H9 (cell line): ENCODE results near the gene GIT1. TPM values are rescaled to one million over a fixed set of nuclear protein-coding genes. Genes with fewer than 3 reads are reported as not detected.

Experiments
- DNase-seq: peaks from one replicate; pipeline ENCODE4 v3.0.0-alpha.2; 2017
- H2AFZ ChIP-seq: one replicate; pipeline ENCODE4 v1.6.1; 2013; ENCODE audit warnings: mild to moderate bottlenecking, low read length, control low read depth, moderate library complexity
- H2AK5ac ChIP-seq: 2 replicates; pipeline ENCODE4 v1.6.1; 2013; ENCODE audit warnings: low read length, control low read depth, mixed read lengths; ENCODE audit not compliant: insufficient read length
- H2BK120ac ChIP-seq: one replicate; pipeline ENCODE4 v1.6.1; 2013; ENCODE audit warnings: low read depth, mild to moderate bottlenecking, low read length, control low read depth, inconsistent platforms; ENCODE audit not compliant: poor library complexity, severe bottlenecking
- H2BK12ac ChIP-seq: 2 replicates; pipeline ENCODE4 v1.6.1; 2013; ENCODE audit warnings: low read length, control low read depth, mixed read lengths, low read depth; ENCODE audit not compliant: insufficient read length
- H2BK15ac ChIP-seq: 2 replicates; pipeline ENCODE4 v1.6.1; 2013; ENCODE audit warnings: low read depth, low read length, control low read depth
- H2BK20ac ChIP-seq: one replicate; pipeline ENCODE4 v1.6.1; 2013; ENCODE audit warnings: low read depth, mild to moderate bottlenecking, low read length, control low read depth, inconsistent platforms; ENCODE audit not compliant: poor library complexity, severe bottlenecking
- H2BK5ac ChIP-seq: 2 replicates; pipeline ENCODE4 v1.6.1; 2013; ENCODE audit warnings: low read length, control low read depth, mixed read lengths; ENCODE audit not compliant: insufficient read length
- H3K14ac ChIP-seq: 2 replicates; pipeline ENCODE4 v1.6.1; 2013; ENCODE audit warnings: low read length, control low read depth; ENCODE audit not compliant: insufficient read depth
- H3K18ac ChIP-seq: 2 replicates; pipeline ENCODE4 v1.6.1; 2013; ENCODE audit warnings: low read depth, mild to moderate bottlenecking, mixed read lengths, low read length, control low read depth; ENCODE audit not compliant: insufficient read length
- H3K23ac ChIP-seq: 2 replicates; pipeline ENCODE4 v1.6.1; 2013; ENCODE audit warnings: low read length, control low read depth, mixed read lengths, low read depth; ENCODE audit not compliant: insufficient read length
- H3K23me2 ChIP-seq: 2 replicates; pipeline ENCODE4 v1.6.1; 2013; ENCODE audit warnings: low read depth, mild to moderate bottlenecking, mixed read lengths, low read length, control low read depth; ENCODE audit not compliant: insufficient read length, poor library complexity, severe bottlenecking
- H3K27ac ChIP-seq: 2 replicates; pipeline ENCODE4 v1.5.1; 2013; ENCODE audit warnings: low read length, control low read depth, mixed read lengths, low read depth; ENCODE audit not compliant: insufficient read length
- H3K27me3 ChIP-seq: 2 replicates; pipeline ENCODE4 v1.6.1; 2013; ENCODE audit warnings: low read length, control low read depth, inconsistent platforms; ENCODE audit not compliant: insufficient read depth
- H3K4ac ChIP-seq: 2 replicates; pipeline ENCODE4 v1.6.1; 2013; ENCODE audit warnings: low read depth, mild to moderate bottlenecking, control low read depth, inconsistent platforms, low read length, moderate library complexity
- H3K4me1 ChIP-seq: 2 replicates; pipeline ENCODE4 v1.6.1; 2013; ENCODE audit warnings: low read length, control low read depth, inconsistent platforms; ENCODE audit not compliant: insufficient read depth
- H3K4me2 ChIP-seq: 2 replicates; pipeline ENCODE4 v1.6.1; 2013; ENCODE audit warnings: low read length, control low read depth, mixed read lengths; ENCODE audit not compliant: insufficient read length, insufficient read depth
- H3K56ac ChIP-seq: 2 replicates; pipeline ENCODE4 v1.6.1; 2013; ENCODE audit warnings: low read depth, mild to moderate bottlenecking, mixed read lengths, low read length, control low read depth; ENCODE audit not compliant: insufficient read length
- H3K79me1 ChIP-seq: 2 replicates; pipeline ENCODE4 v1.6.1; 2013; ENCODE audit warnings: low read depth, mild to moderate bottlenecking, moderate library complexity, low read length, control low read depth, inconsistent platforms; ENCODE audit not compliant: insufficient read depth, poor library complexity, severe bottlenecking
- H3K79me2 ChIP-seq: 2 replicates; pipeline ENCODE4 v1.6.1; 2013; ENCODE audit warnings: low read length, control low read depth, inconsistent platforms; ENCODE audit not compliant: insufficient read depth
- H3K9ac ChIP-seq: 2 replicates; pipeline ENCODE4 v1.6.1; 2013; ENCODE audit warnings: low read length, control low read depth, mixed read lengths; ENCODE audit not compliant: insufficient read length; ENCODE audit errors: extremely low read depth
- H3K9me3 ChIP-seq: one replicate; pipeline ENCODE4 v1.6.1; 2013; ENCODE audit warnings: low read depth, low read length, inconsistent platforms; ENCODE audit not compliant: control insufficient read depth
- H3T11ph ChIP-seq: one replicate; pipeline ENCODE4 v1.6.1; 2013; ENCODE audit warnings: mild to moderate bottlenecking, low read length, control low read depth, inconsistent platforms
- H4K20me1 ChIP-seq: one replicate; pipeline ENCODE4 v1.6.1; 2013; ENCODE audit not compliant: control insufficient read depth, insufficient read length, insufficient read depth
- H4K5ac ChIP-seq: 2 replicates; pipeline ENCODE4 v1.6.1; 2013; ENCODE audit warnings: low read depth, mild to moderate bottlenecking, mixed read lengths, low read length, control low read depth; ENCODE audit not compliant: insufficient read length
- H4K8ac ChIP-seq: replicated peaks from 2 replicates; pipeline ENCODE4 v1.6.1; 2013; ENCODE audit warnings: low read length, control low read depth, mixed read lengths, low read depth; ENCODE audit not compliant: insufficient read length
- H4K91ac ChIP-seq: 2 replicates; pipeline ENCODE4 v1.6.1; 2013; ENCODE audit warnings: low read depth, mild to moderate bottlenecking, moderate library complexity, mixed read lengths, low read length, control low read depth; ENCODE audit not compliant: insufficient read length
- H3K27ac Mint-ChIP-seq, 3 experiments: 2 replicates in 2 of 3; 3 replicates in 1 of 3; pipeline ENCODE4 v1.8.0; 2020 to 2021; ENCODE audit warnings: mixed read lengths in 3 of 3, mild to moderate bottlenecking in 1 of 3, moderate library complexity in 1 of 3
- H3K27me3 Mint-ChIP-seq: 2 replicates; pipeline ENCODE4 v1.8.0; 2021; ENCODE audit warnings: low read depth, mild to moderate bottlenecking, moderate library complexity, mixed read lengths
- H3K36me3 Mint-ChIP-seq, 3 experiments: 2 replicates in 2 of 3; 3 replicates in 1 of 3; pipeline ENCODE4 v1.8.0; 2020 to 2021; ENCODE audit warnings: low read depth in 3 of 3, mixed read lengths in 3 of 3; ENCODE audit not compliant: insufficient read depth in 1 of 3
- H3K4me1 Mint-ChIP-seq, 2 experiments: 2 replicates each; pipeline ENCODE4 v1.8.0; 2020; ENCODE audit warnings: mixed read lengths in 2 of 2
- H3K4me3 Mint-ChIP-seq, 2 experiments: 2 replicates in 1 of 2; 3 replicates in 1 of 2; pipeline ENCODE4 v1.8.0; 2020 to 2021; ENCODE audit warnings: mild to moderate bottlenecking in 2 of 2, mixed read lengths in 2 of 2, moderate library complexity in 1 of 2
- H3K9me3 Mint-ChIP-seq, 2 experiments: 2 replicates in 1 of 2; 3 replicates in 1 of 2; pipeline ENCODE4 v1.8.0; 2020; ENCODE audit warnings: mild to moderate bottlenecking in 2 of 2, mixed read lengths in 2 of 2, moderate library complexity in 1 of 2
- WGBS: extraction: QIAGEN DNeasy Blood & Tissue Kit; methylation state at CpG from one replicate; pipeline ENCODE4 v1.1.7; 2013; ENCODE audit warnings: missing lambda C conversion rate, low lambda C conversion rate, mixed read lengths; ENCODE audit not compliant: insufficient read length; ENCODE audit errors: extremely low coverage; 5-methylcytosine and 5-hydroxymethylcytosine counted together
- total RNA-seq: library from RNA; stranded (reverse); gene quantifications from 2 replicates; pipeline ENCODE4 v1.2.1, GENCODE V29; 2021
- TF ChIP-seq, protein P1 (sequence below): fragments of 200-600 bp; sonication (generic); conservative IDR thresholded peaks from 3 replicates; pipeline ENCODE4 v1.8.0; 2021; ENCODE audit warnings: antibody characterized with exemption, mild to moderate bottlenecking

The GIT1 gene
- total RNA-seq, 1 experiment from 2014 or later = 47.4 TPM

DNA sequence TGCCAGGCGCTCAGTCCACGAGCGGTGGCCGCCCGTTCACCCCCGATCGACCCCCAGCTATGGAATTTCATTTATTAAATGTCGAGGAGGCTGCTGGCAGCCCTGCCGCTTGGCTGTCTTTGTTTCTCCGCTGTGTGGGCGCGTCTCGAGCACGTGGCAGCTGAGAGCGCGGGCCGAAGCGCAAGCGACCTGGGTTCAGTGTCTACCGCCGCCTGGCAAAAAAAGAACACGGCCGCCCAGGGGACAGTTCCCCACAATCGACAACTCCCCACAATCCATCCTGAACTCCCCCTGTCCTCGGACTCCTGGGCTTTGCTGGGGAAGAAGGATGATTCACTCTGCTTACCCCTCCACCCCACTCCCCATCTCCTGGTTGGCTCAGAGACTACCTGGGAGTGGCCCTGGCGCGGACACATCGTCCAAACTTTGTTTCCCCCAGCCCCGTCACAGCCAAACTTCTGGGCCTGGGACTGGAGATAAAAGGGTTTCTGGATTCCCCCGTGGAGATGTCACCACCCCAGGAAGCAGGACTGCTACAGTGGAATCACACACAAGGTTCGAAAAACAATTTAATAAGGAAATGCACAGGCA lies 1.8 kb upstream of the GIT1 start:
- Histone ChIP-seq H3K18ac (no peak overlapping the region), H3K79me1 (no peaks in the 10 kb centered on the region), H3K27me3 (no peaks in the 10 kb centered on the region), H2BK12ac (no peak overlapping the region), H2BK20ac (no peak overlapping the region), H3K27ac (no peak overlapping the region), H3K79me2 (peaks cover 20% of the 10 kb centered on the region; the same call in 1 of the 2 replicates), H3K23ac (no peak overlapping the region), H2AFZ (peak overlapping the region; percentile 79), H3K4me2 (peak overlapping the region; percentile 69), H3K4ac (no peak overlapping the region), H4K5ac (no peak overlapping the region), H3K56ac (no peak overlapping the region), H2AK5ac (no peak overlapping the region), H4K8ac (no peak overlapping the region), H3K9ac (no peak overlapping the region), H2BK120ac (no peak overlapping the region), H3T11ph (no peak overlapping the region), H3K9me3 (no peaks in the 10 kb centered on the region), H2BK15ac (no peak overlapping the region), H2BK5ac (no peak overlapping the region), H3K4me1 (peaks cover 5% of the 10 kb centered on the region; the same call in 1 of the 2 replicates), H3K23me2 (peaks cover 37% of the 10 kb centered on the region), H4K20me1 (no peaks in the 10 kb centered on the region), H4K91ac (no peak overlapping the region), H3K14ac (no peak overlapping the region)
- DNase-seq = no peak
- TF ChIP-seq, protein P1, sequence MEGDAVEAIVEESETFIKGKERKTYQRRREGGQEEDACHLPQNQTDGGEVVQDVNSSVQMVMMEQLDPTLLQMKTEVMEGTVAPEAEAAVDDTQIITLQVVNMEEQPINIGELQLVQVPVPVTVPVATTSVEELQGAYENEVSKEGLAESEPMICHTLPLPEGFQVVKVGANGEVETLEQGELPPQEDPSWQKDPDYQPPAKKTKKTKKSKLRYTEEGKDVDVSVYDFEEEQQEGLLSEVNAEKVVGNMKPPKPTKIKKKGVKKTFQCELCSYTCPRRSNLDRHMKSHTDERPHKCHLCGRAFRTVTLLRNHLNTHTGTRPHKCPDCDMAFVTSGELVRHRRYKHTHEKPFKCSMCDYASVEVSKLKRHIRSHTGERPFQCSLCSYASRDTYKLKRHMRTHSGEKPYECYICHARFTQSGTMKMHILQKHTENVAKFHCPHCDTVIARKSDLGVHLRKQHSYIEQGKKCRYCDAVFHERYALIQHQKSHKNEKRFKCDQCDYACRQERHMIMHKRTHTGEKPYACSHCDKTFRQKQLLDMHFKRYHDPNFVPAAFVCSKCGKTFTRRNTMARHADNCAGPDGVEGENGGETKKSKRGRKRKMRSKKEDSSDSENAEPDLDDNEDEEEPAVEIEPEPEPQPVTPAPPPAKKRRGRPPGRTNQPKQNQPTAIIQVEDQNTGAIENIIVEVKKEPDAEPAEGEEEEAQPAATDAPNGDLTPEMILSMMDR = no peak
- Mint-ChIP-seq H3K9me3 (no peaks in the 10 kb centered on the region), H3K4me1 (peaks cover 42 to 60% of the 10 kb centered on the region in 2 experiments), H3K36me3 (peaks cover 0 to 1% (median 0%) of the 10 kb centered on the region in 3 experiments; a peak in 1 of 7 replicates), H3K4me3 (peak overlapping the region; percentile 81 to 90), H3K27ac (peak overlapping the region; percentile 28 to 95 (median 87); a peak in 5 of 7 replicates), H3K27me3 (peaks cover 5% of the 10 kb centered on the region)
- no CpG with 5 or more reads among the region's 31 CpGs for WGBS
